RWPE2 (cell line): Measurements from ENCODE around the gene TRAF3IP3.

Source experiments
- ATAC-seq: fragments of 200-7000 bp; cut with Tn5 transposase; 3 replicates; pipeline ENCODE4 v1.9.1; 2021; ENCODE audit warnings: low read depth
- DNase-seq: peaks from one replicate; pipeline ENCODE4 v3.0.0-alpha.2; 2020; ENCODE audit warnings: low spot score
- H3K27ac ChIP-seq: fragments of 450-650 bp; 2 replicates; pipeline ENCODE4 v1.5.1; 2017; ENCODE audit warnings: mild to moderate bottlenecking; ENCODE audit not compliant: poor library complexity, severe bottlenecking
- H3K27me3 ChIP-seq: fragments of 250-450 bp; sonication (Bioruptor Pico); 2 replicates; pipeline ENCODE4 v1.5.1; 2021; ENCODE audit warnings: mild to moderate bottlenecking, moderate library complexity; ENCODE audit not compliant: insufficient read depth, poor library complexity, severe bottlenecking
- H3K36me3 ChIP-seq: fragments of 250-450 bp; sonication (Bioruptor Pico); 2 replicates; pipeline ENCODE4 v1.5.1; 2020; ENCODE audit warnings: low read depth, mild to moderate bottlenecking, moderate library complexity
- H3K4me1 ChIP-seq: fragments of 250-450 bp; sonication (Bioruptor Pico); 2 replicates; pipeline ENCODE4 v1.5.1; 2021; ENCODE audit warnings: mild to moderate bottlenecking, moderate library complexity; ENCODE audit not compliant: insufficient read depth, poor library complexity, severe bottlenecking
- H3K4me3 ChIP-seq: fragments of 250-450 bp; sonication (Bioruptor Pico); 2 replicates; pipeline ENCODE4 v1.5.1; 2021; ENCODE audit warnings: mild to moderate bottlenecking, moderate library complexity; ENCODE audit not compliant: severe bottlenecking
- H3K9me3 ChIP-seq: fragments of 250-450 bp; sonication (Bioruptor Pico); 2 replicates; pipeline ENCODE4 v1.5.1; 2021; ENCODE audit warnings: mild to moderate bottlenecking, moderate library complexity; ENCODE audit not compliant: severe bottlenecking
- TF ChIP-seq, protein P1 (sequence below): fragments of 450-650 bp; IDR thresholded peaks from one replicate; pipeline ENCODE4 v1.5.1; 2017; ENCODE audit warnings: mild to moderate bottlenecking, moderate library complexity; ENCODE audit not compliant: poor library complexity, severe bottlenecking

The TRAF3IP3 gene

GRCh38 chr1:209803568-209803967, 47.7 kb downstream of the TRAF3IP3 start:
- DNase-seq (no peak), ATAC-seq (no peak)
- Histone ChIP-seq H3K4me3 (peak overlapping the region; percentile 69), H3K9me3 (no peaks in the 10 kb centered on the region), H3K36me3 (peaks cover 54% of the 10 kb centered on the region), H3K4me1 (peaks cover 32% of the 10 kb centered on the region), H3K27me3 (no peaks in the 10 kb centered on the region), H3K27ac (no peak overlapping the region)
- TF ChIP-seq, protein P1, sequence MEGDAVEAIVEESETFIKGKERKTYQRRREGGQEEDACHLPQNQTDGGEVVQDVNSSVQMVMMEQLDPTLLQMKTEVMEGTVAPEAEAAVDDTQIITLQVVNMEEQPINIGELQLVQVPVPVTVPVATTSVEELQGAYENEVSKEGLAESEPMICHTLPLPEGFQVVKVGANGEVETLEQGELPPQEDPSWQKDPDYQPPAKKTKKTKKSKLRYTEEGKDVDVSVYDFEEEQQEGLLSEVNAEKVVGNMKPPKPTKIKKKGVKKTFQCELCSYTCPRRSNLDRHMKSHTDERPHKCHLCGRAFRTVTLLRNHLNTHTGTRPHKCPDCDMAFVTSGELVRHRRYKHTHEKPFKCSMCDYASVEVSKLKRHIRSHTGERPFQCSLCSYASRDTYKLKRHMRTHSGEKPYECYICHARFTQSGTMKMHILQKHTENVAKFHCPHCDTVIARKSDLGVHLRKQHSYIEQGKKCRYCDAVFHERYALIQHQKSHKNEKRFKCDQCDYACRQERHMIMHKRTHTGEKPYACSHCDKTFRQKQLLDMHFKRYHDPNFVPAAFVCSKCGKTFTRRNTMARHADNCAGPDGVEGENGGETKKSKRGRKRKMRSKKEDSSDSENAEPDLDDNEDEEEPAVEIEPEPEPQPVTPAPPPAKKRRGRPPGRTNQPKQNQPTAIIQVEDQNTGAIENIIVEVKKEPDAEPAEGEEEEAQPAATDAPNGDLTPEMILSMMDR: no peak

DNA sequence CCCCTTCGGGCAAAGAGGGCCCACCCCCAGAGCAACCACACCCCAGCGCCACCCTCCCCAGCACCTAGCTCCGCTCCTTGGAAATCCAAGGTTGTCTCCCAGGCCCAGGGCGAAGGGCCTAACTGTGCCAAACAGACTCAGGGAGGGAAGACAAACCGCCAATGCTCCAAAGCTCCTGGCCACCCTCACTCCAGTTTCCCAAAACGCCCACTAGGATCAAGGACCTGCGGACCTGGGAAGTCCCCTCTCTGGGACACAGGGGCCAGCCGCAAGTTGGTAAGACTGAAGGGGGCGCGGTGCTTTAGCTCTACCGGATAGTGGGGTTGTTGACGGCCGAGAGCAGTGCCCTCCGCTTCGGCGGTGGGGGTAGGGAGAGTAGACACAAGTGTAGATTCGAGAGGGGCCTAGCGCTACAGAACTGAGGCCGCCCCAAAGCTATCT, 49.5 kb downstream of the TRAF3IP3 start:
- Histone ChIP-seq H3K4me3 (peak overlapping the region; percentile 69), H3K27me3 (no peaks in the 10 kb centered on the region), H3K9me3 (no peaks in the 10 kb centered on the region), H3K27ac (peak overlapping the region; percentile 70), H3K4me1 (peaks cover 46% of the 10 kb centered on the region), H3K36me3 (peaks cover 39% of the 10 kb centered on the region)
- no peak for ATAC-seq
- TF ChIP-seq, protein P1: peak; percentile 9
- DNase-seq: no peak

DNA sequence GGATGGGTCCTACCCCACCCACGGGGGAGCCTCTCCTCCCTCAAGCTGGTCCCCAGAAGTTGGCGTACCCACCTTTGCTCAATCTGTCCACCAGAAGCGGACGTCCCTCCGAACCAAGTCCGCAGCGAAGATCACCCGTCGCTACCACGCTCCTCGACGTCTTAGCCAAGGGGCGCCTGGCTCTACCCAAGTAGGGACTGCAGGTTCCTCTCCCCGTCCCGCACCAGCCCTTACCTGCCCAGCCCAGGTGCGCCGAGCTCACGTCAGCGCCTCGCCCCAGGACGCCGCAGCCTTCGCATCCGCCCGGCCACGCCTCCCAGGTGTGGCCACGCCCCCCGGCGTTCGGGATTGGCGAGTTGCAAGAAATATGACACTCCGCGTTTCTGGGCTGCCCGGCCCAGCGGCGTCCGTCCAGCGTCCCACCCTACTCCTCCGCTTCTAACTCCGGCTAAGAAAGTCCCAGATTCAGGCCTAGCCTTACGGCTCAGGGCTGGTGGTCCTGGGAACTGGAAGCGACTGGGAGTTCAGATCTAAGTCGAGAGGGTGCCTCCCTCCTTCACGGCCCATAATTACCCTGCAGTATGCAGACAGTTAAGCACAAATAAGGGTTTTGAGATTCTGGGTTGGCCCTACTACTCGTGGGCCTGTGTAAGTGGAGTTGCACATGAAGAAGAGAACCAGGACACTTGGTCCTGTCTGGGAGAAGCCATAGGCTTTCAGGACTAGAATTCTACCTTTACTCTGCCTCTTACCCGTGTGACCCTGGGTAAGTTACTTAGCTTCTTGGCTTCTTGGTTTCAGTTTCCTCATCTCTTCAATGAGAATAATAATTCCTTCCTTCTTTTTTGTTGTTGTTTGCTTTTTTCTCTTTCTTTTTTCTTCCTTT, 50.3 kb downstream of the TRAF3IP3 start, which contains the start of gene IRF6:
TSS of gene IRF6 (minus strand) at position 268 of the 886 bp plus-strand sequence. CDS start 4,729 bp downstream, outside the sequence.
- no peaks in the 10 kb centered on the region for H3K9me3 ChIP-seq
- H3K4me3 ChIP-seq: peak within 1 kb of the TSS; percentile 69
- no peaks in the 10 kb centered on the region for H3K27me3 ChIP-seq
- peak within 1 kb of the TSS; percentile 70 for H3K27ac ChIP-seq
- peaks cover 46% of the 10 kb centered on the region for H3K4me1 ChIP-seq
- DNase-seq (peak; percentile 90), ATAC-seq (peak; percentile 75)
- TF ChIP-seq, protein P1: no peak
- peaks cover 31% of the 10 kb centered on the region for H3K36me3 ChIP-seq

GRCh38 chr1:209807509-209807908, 51.7 kb downstream of the TRAF3IP3 start:
- DNase-seq: no peak
- H3K27me3 ChIP-seq: no peaks in the 10 kb centered on the region
- TF ChIP-seq, protein P1: no peak
- peaks cover 46% of the 10 kb centered on the region for H3K4me1 ChIP-seq
- H3K4me3 ChIP-seq: no peak overlapping the region
- ATAC-seq: no peak
- peaks cover 17% of the 10 kb centered on the region for H3K36me3 ChIP-seq
- peak overlapping the region; percentile 70 for H3K27ac ChIP-seq
- no peaks in the 10 kb centered on the region for H3K9me3 ChIP-seq
